Urinary bladder (tissue), 4 donors: ENCODE results near the gene PCED1B. TPM values are rescaled to one million over a fixed set of nuclear protein-coding genes. Genes with fewer than 3 reads are reported as not detected.

ENCODE experiments used
- DNase-seq: peaks from one replicate; pipeline ENCODE4 v3.0.0-alpha.2; 2015; ENCODE audit errors: extremely low spot score
- H3K27ac ChIP-seq: one replicate; pipeline ENCODE4 v1.5.1; 2013; ENCODE audit warnings: low read depth, mild to moderate bottlenecking, moderate library complexity
- H3K36me3 ChIP-seq: one replicate; pipeline ENCODE4 v1.6.1; 2013; ENCODE audit warnings: mild to moderate bottlenecking, moderate library complexity; ENCODE audit not compliant: insufficient read depth
- H3K4me1 ChIP-seq: one replicate; pipeline ENCODE4 v1.6.1; 2013; ENCODE audit warnings: mild to moderate bottlenecking, moderate library complexity; ENCODE audit not compliant: insufficient read depth
- H3K4me3 ChIP-seq: one replicate; pipeline ENCODE4 v1.5.1; 2013; ENCODE audit warnings: low read depth, low read length
- WGBS: extraction: QIAGEN DNeasy Blood & Tissue Kit; methylation state at CpG from one replicate; pipeline ENCODE4 v1.1.7; 2013; 5-methylcytosine and 5-hydroxymethylcytosine counted together
- polyA plus RNA-seq: library from polyadenylated mRNA; stranded (reverse); fragments of 200-250 nt; gene quantifications from one replicate; pipeline ENCODE4 v1.2.3, GENCODE V29; 2013
- total RNA-seq: library from RNA; depleted of rRNA; stranded (reverse); fragments of >200 nt; gene quantifications from one replicate; pipeline ENCODE4 v1.2.3, GENCODE V29; 2014
- donor health status: healthy with polysubstance abuse.
- donor health status: healthy.

Gene PCED1B
- total and polyA plus RNA-seq, 2 donors: 1.1 to 4.6 TPM

DNA sequence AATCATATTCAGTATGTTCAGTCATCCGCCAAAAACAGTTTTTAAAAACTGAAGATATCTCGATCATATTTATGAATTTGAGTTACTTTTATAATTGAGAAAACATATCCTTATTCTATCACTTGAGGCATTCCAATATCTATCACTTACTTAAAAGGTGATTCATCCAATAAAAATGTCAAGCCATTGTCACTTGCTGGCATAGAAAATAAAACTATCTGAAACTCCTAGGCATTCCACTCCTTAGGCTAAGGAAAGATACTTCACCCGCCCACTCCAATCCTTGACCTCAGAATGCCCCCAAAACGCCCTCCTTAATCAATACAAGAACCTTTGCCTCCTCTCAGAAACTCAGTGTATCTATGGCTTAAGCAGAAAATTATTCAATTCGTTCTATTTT is 51.6 kb downstream of the PCED1B start:
- H3K4me1 ChIP-seq: no peaks in the 10 kb centered on the region
- 88% methylated on average over 5 of the region's 5 CpGs for WGBS
- peaks cover 2% of the 10 kb centered on the region for H3K36me3 ChIP-seq
- no peak overlapping the region for H3K27ac ChIP-seq
- DNase-seq: no peak
- no peak overlapping the region for H3K4me3 ChIP-seq

DNA sequence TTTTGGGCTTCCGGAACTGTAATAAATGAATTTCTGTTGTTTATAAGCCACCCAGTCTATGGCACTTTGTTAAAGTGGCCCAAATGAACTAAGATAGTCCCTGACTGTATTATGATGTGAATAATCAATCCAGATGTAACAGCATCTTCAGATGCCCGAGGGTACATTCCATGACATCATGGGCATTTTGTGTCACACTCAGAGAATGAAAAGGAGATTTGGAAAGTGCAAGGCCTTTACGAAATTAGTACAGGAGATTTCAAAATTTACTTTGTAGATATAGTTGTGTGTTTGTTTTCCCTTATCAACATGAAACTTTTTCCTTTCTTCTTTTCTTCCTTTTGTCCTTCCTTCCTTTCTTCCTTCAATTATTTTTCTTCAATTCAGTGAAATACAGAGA is 54.6 kb downstream of the PCED1B start:
- no peak overlapping the region for H3K4me3 ChIP-seq
- no peaks in the 10 kb centered on the region for H3K4me1 ChIP-seq
- H3K36me3 ChIP-seq: peaks cover 2% of the 10 kb centered on the region
- WGBS: 85% methylated on average over 3 of the region's 3 CpGs
- no peak overlapping the region for H3K27ac ChIP-seq
- no peak for DNase-seq

GRCh38 chr12:47135578-47135977 is 56.2 kb downstream of the PCED1B start:
- Histone ChIP-seq H3K36me3 (peaks cover 2% of the 10 kb centered on the region), H3K4me1 (no peaks in the 10 kb centered on the region), H3K27ac (no peak overlapping the region), H3K4me3 (no peak overlapping the region)
- no peak for DNase-seq
- WGBS: 95% methylated on average over 7 of the region's 7 CpGs

- H3K4me3 ChIP-seq: no peak overlapping the region
- H3K4me1 ChIP-seq: no peaks in the 10 kb centered on the region
- WGBS: 93% methylated on average over 2 of the region's 2 CpGs
- no peak overlapping the region for H3K27ac ChIP-seq
- no peak for DNase-seq
- H3K36me3 ChIP-seq: no peaks in the 10 kb centered on the region
Observed at GRCh38 chr12:47139000-47139681, 59.7 kb downstream of the PCED1B start.

- Histone ChIP-seq H3K4me1 (no peaks in the 10 kb centered on the region), H3K4me3 (no peak overlapping the region), H3K27ac (no peak overlapping the region), H3K36me3 (no peaks in the 10 kb centered on the region)
- DNase-seq: no peak
Observed at GRCh38 chr12:47141459-47141858, 62.0 kb downstream of the PCED1B start.

- WGBS: 71% methylated on average over 2 of the region's 2 CpGs
- no peaks in the 10 kb centered on the region for H3K4me1 ChIP-seq
Observed at GRCh38 chr12:47144769-47145168, 65.3 kb downstream of the PCED1B start.

GRCh38 chr12:47145188-47145587 is 65.8 kb downstream of the PCED1B start:
- DNase-seq: no peak
- 85% methylated on average over 4 of the region's 4 CpGs for WGBS
- Histone ChIP-seq H3K27ac (no peak overlapping the region), H3K4me1 (no peaks in the 10 kb centered on the region), H3K36me3 (no peaks in the 10 kb centered on the region), H3K4me3 (no peak overlapping the region)

More at GRCh38 chr12:47144769-47145168, 65.3 kb downstream of the PCED1B start:
- H3K36me3 ChIP-seq: no peaks in the 10 kb centered on the region
- H3K27ac ChIP-seq: no peak overlapping the region
- no peak overlapping the region for H3K4me3 ChIP-seq
- DNase-seq: no peak

GRCh38 chr12:47147739-47148138 is 68.3 kb downstream of the PCED1B start:
- Histone ChIP-seq H3K4me1 (no peaks in the 10 kb centered on the region), H3K4me3 (no peak overlapping the region), H3K27ac (no peak overlapping the region), H3K36me3 (no peaks in the 10 kb centered on the region)
- WGBS: 81% methylated on average over 2 of the region's 2 CpGs
- no peak for DNase-seq

- no peaks in the 10 kb centered on the region for H3K36me3 ChIP-seq
- WGBS: 87% methylated on average over 3 of the region's 3 CpGs
- H3K4me3 ChIP-seq: no peak overlapping the region
- H3K4me1 ChIP-seq: no peaks in the 10 kb centered on the region
- no peak for DNase-seq
- H3K27ac ChIP-seq: no peak overlapping the region
Observed at GRCh38 chr12:47149146-47149545, 69.7 kb downstream of the PCED1B start.

DNA sequence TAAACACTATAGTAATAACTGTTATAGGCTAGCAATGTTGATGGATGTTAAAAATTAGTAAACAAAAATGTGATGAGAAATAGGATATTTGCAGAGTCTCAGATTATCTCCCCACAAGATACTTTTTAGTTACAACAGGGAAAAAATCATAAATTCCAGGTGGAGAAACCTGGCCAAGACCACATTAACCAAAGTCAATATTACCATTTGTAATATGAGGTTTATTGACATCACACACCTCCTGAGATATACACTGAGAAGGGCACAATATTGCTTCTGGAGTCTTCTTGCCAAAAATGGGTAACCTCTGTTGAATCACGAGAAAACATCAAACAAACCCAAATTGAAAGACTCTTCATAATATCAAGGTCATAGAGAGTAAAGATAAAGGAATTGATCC is 72.7 kb downstream of the PCED1B start:
- Histone ChIP-seq H3K36me3 (no peaks in the 10 kb centered on the region), H3K4me3 (no peak overlapping the region), H3K4me1 (no peaks in the 10 kb centered on the region), H3K27ac (no peak overlapping the region)
- WGBS: 97% methylated on average over 1 of the region's 1 CpG
- DNase-seq: no peak

- no peaks in the 10 kb centered on the region for H3K4me1 ChIP-seq
- no peak overlapping the region for H3K27ac ChIP-seq
- H3K36me3 ChIP-seq: no peaks in the 10 kb centered on the region
- no peak overlapping the region for H3K4me3 ChIP-seq
- DNase-seq: no peak
- 51% methylated on average over 3 of the region's 3 CpGs for whole genome bisulfite sequencing
Observed at GRCh38 chr12:47155457-47156166, 76.2 kb downstream of the PCED1B start.

DNA sequence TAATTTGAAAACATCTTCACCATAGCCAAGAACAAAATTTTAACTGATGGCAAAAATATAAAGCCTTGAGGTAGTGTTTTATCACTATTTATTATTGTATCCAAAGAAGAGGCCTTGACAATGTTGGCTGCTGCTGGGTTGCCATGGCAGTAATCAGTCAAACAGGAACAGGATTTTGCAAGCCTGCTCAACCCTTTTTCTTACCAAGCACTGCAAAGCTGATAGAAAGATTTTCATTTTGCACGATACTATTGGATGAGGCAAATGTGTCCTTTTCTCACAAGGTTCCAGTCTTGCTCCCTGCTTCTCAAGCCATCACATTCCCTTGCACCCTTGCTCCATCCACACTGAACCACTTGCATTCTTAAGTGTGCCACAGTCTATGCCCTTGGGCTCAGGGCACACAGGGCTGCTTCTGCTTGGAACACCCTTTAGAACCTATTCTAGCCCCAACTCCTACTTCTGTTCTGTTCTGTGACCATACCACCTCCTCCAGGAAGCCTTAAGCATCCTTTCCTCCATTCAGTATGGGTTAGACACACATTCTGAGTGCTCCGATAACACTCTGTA is 76.8 kb downstream of the PCED1B start:
- 68% methylated on average over 2 of the region's 2 CpGs for WGBS
- Histone ChIP-seq H3K36me3 (no peaks in the 10 kb centered on the region), H3K4me3 (no peak overlapping the region), H3K27ac (no peak overlapping the region), H3K4me1 (no peaks in the 10 kb centered on the region)
- no peak for DNase-seq

DNA sequence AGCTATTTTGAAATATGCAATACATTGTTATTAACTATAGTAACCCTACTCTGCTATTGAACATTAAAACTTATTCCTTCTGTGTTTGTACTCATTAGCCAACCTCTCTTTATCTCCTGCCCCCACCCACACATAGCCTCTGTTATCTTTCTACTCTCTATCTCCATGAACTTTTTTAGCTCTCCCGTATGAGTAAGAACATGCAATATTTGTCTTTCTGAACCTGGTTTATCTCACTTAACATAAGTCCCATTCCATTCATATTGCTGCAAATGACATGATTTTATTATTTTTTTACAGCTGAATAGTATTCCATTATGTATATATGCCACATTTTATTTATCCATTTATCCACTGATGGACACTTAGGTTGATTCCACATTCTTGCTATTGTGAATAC is 79.4 kb downstream of the PCED1B start:
- Histone ChIP-seq H3K27ac (no peak overlapping the region), H3K4me1 (no peaks in the 10 kb centered on the region), H3K36me3 (no peaks in the 10 kb centered on the region), H3K4me3 (no peak overlapping the region)
- 59% methylated on average over 1 of the region's 1 CpG for whole genome bisulfite sequencing
- no peak for DNase-seq

DNA sequence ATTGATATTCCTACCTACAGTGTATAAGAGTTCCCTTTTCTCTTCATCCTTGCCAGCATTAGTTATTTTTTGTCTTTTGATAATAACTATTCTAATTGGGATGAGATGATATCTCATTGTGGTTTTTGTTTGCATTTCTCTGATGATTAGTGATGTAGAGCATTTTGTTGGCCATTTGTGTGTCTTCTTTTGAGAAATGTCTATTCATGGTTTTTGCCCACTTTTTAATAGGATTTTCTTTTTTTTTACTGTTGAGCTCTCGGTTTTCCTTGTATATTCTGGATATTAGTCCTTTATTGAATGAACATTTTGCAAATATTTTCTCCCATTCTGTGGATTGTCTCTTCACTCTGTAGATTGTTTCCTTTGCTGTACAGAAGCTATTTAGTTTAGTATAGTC is 79.9 kb downstream of the PCED1B start:
- Histone ChIP-seq H3K4me3 (no peak overlapping the region), H3K36me3 (no peaks in the 10 kb centered on the region), H3K27ac (no peak overlapping the region), H3K4me1 (no peaks in the 10 kb centered on the region)
- 96% methylated on average over 1 of the region's 1 CpG for WGBS
- DNase-seq: no peak
